ENCODE results near the gene RSRC1. TPM values are rescaled to one million over a fixed set of nuclear protein-coding genes. Genes with fewer than 3 reads are reported as not detected.

The RSRC1 gene
- total and polyA plus RNA-seq, 2 of the 8 experiments (the other 6 are each of a cell fraction or from before 2014, with no cell fraction given): 2.0 to 27.9 TPM

GRCh38 chr3:158152186-158152585 is 42.3 kb downstream of the RSRC1 start (continued):
- no peak for TF ChIP-seq ASH2L (IDR thresholded peaks at IDR 0.05; ENCODE audit: low read length)
- TF ChIP-seq TAF7 (optimal IDR thresholded peaks at IDR 0.05; ENCODE audit: borderline replicate concordance, low read depth, low read length): no peak
- no peak for TF ChIP-seq CTBP2 (IDR thresholded peaks at IDR 0.05; ENCODE audit: borderline replicate concordance, insufficient read depth, insufficient read length, low read length)
- TF ChIP-seq RAD21 (IDR thresholded peaks at IDR 0.05 in 1 of 2, conservative IDR thresholded peaks at IDR 0.05 in 1 of 2; ENCODE audit: low read depth in 2 of 2, low read length in 2 of 2): no peak

Measured in H1 (cell line).